HG02973 (cell line): ENCODE results near the gene SLC35D2.

Experiments used
- ATAC-seq: cut with Tn5 transposase; IDR thresholded peaks from one replicate; pipeline ENCODE4 v1.9.1; 2021; ENCODE audit warnings: moderate library complexity; ENCODE audit not compliant: unreplicated experiment

Gene SLC35D2

GRCh38 chr9:96383165-96383942 is at the start of gene SLC35D2:
Gene SLC35D2, minus strand, starts transcription at chr9:96383711. Its CDS starts 77 bp downstream, at chr9:96383634.
- no peak for ATAC-seq

- no peak for ATAC-seq
Observed at GRCh38 chr9:96430377-96430776, 46.9 kb upstream of the SLC35D2 start.

GRCh38 chr9:96429732-96430131 is 46.2 kb upstream of the SLC35D2 start:
- ATAC-seq = no peak

GRCh38 chr9:96425500-96426169 is 42.1 kb upstream of the SLC35D2 start:
- ATAC-seq = no peak

- no peak for ATAC-seq
Observed at GRCh38 chr9:96423985-96424336, 40.5 kb upstream of the SLC35D2 start.

GRCh38 chr9:96423322-96423984 is 39.9 kb upstream of the SLC35D2 start:
- ATAC-seq = no peak

- no peak for ATAC-seq
Observed at GRCh38 chr9:96420468-96421219, 37.1 kb upstream of the SLC35D2 start.

- ATAC-seq = no peak
Observed at GRCh38 chr9:96419691-96419969, 36.1 kb upstream of the SLC35D2 start.

- ATAC-seq = peak; percentile 29
Observed at GRCh38 chr9:96418920-96419690, 35.6 kb upstream of the SLC35D2 start.

GRCh38 chr9:96418083-96418919 is 34.8 kb upstream of the SLC35D2 start, which contains the start of gene ZNF367:
Gene ZNF367, minus strand, starts transcription at chr9:96418370. Its CDS starts 338 bp downstream, at chr9:96418032.
- peak; percentile 64 for ATAC-seq

GRCh38 chr9:96417661-96418082 is 34.2 kb upstream of the SLC35D2 start:
- no peak for ATAC-seq

GRCh38 chr9:96417051-96417586 is 33.6 kb upstream of the SLC35D2 start:
- ATAC-seq = peak; percentile 12

- no peak for ATAC-seq
Observed at GRCh38 chr9:96413302-96414221, 30.1 kb upstream of the SLC35D2 start.

- no peak for ATAC-seq
Observed at GRCh38 chr9:96412174-96412913, 28.8 kb upstream of the SLC35D2 start.

GRCh38 chr9:96411129-96411838 is 27.8 kb upstream of the SLC35D2 start:
- no peak for ATAC-seq

GRCh38 chr9:96408409-96409280 is 25.1 kb upstream of the SLC35D2 start:
- ATAC-seq = no peak
